Activated naive CD8-positive, alpha-beta T cell treated with anti-CD3 and anti-CD28 coated beads, Interleukin-2, amount 50 U/mL, for 16 hours (primary cell): Measurements from ENCODE around the gene HIGD1A.

ENCODE experiments used
- DNase-seq: peaks from one replicate; pipeline ENCODE4 v3.0.0-alpha.2; 2020; ENCODE audit warnings: low read depth, low spot score

Gene HIGD1A

GRCh38 chr3:42755681-42756578, 48.4 kb downstream of the HIGD1A start:
- DNase-seq = no peak

- DNase-seq = no peak
Measured at GRCh38 chr3:42753757-42754156, 50.5 kb downstream of the HIGD1A start.

- no peak for DNase-seq
Measured at GRCh38 chr3:42752961-42753360, 51.3 kb downstream of the HIGD1A start.

GRCh38 chr3:42752441-42752840, 51.8 kb downstream of the HIGD1A start:
- DNase-seq = no peak

GRCh38 chr3:42751609-42752008, 52.7 kb downstream of the HIGD1A start:
- DNase-seq = no peak

- DNase-seq = no peak
Measured at GRCh38 chr3:42750834-42751233, 53.5 kb downstream of the HIGD1A start.

GRCh38 chr3:42749753-42750231, 54.5 kb downstream of the HIGD1A start:
- no peak for DNase-seq

GRCh38 chr3:42749025-42749752, 55.1 kb downstream of the HIGD1A start:
- no peak for DNase-seq

GRCh38 chr3:42747581-42747980, 56.7 kb downstream of the HIGD1A start:
- no peak for DNase-seq

- no peak for DNase-seq
Measured at GRCh38 chr3:42746455-42747450, 57.5 kb downstream of the HIGD1A start.

GRCh38 chr3:42745776-42746454, 58.4 kb downstream of the HIGD1A start:
- no peak for DNase-seq

GRCh38 chr3:42745291-42745745, 59.0 kb downstream of the HIGD1A start:
- DNase-seq = no peak

- no peak for DNase-seq
Measured at GRCh38 chr3:42743204-42743995, 60.9 kb downstream of the HIGD1A start.

GRCh38 chr3:42742688-42743087, 61.6 kb downstream of the HIGD1A start:
- no peak for DNase-seq

GRCh38 chr3:42742259-42742658, 62.0 kb downstream of the HIGD1A start:
- DNase-seq = no peak

- no peak for DNase-seq
Measured at GRCh38 chr3:42741796-42742195, 62.5 kb downstream of the HIGD1A start.

GRCh38 chr3:42739401-42740158, 64.7 kb downstream of the HIGD1A start:
- no peak for DNase-seq

- no peak for DNase-seq
Measured at GRCh38 chr3:42736531-42736930, 67.8 kb downstream of the HIGD1A start.

GRCh38 chr3:42736081-42736480, 68.2 kb downstream of the HIGD1A start:
- no peak for DNase-seq
